ENCODE measurements around the gene GRB2.
"Not testable (repeated sequence)": the region's sequence is repeated elsewhere in the genome, so short reads cannot be mapped to it uniquely, and the experiment has no call there.

DNA sequence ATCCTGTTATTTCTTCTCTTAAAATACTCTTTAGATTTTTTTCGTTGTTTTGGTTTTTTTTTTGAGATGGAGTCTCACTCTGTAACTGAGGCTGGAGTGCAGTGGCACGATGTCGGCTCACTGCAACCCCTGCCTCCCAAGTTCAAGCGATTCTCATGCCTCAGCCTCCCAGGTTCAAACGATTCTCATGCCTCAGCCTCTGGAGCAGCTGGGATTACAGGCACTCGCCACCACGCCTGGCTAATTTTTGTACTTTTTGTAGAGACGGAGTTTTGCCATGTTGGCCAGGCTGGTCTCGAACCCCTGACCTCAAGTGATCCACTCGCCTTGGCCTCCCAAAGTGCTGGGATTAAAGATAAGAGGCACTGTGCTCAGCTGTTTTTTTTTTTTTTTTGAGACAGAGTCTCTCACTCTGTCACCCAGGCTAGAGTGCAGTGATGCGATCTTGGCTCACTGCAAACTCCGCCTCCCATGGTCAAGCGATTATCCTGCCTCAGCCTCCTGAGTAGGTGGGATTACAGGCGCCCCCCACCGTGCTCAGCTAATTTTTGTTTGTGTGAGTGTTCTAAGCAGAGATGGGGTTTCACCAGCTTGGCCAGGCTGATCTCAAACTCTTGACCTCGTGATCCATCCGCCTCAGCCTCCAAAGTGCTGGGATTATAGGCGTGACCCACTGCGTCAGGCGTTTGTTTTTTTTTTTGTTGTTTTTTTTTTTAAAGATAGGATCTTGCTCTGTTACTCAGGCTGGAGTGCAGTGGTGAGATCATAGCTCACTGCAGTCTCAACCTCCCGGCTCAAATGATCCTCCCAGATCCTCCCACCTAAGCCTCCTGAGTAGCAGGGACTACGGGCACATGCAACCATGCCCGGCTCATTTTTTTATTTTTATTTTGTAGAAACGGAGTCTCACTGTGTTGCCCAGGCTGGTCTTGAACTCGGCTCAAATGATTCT, 37.4 kb downstream of the GRB2 start:
- TF ChIP-seq, protein P1, sequence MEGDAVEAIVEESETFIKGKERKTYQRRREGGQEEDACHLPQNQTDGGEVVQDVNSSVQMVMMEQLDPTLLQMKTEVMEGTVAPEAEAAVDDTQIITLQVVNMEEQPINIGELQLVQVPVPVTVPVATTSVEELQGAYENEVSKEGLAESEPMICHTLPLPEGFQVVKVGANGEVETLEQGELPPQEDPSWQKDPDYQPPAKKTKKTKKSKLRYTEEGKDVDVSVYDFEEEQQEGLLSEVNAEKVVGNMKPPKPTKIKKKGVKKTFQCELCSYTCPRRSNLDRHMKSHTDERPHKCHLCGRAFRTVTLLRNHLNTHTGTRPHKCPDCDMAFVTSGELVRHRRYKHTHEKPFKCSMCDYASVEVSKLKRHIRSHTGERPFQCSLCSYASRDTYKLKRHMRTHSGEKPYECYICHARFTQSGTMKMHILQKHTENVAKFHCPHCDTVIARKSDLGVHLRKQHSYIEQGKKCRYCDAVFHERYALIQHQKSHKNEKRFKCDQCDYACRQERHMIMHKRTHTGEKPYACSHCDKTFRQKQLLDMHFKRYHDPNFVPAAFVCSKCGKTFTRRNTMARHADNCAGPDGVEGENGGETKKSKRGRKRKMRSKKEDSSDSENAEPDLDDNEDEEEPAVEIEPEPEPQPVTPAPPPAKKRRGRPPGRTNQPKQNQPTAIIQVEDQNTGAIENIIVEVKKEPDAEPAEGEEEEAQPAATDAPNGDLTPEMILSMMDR (conservative IDR thresholded peaks at IDR 0.05; ENCODE audit: low read depth in 2 of 2), result not testable (repeated sequence)
- not testable (repeated sequence) for TF ChIP-seq EZH2phosphoT487 (IDR thresholded peaks at IDR 0.05; ENCODE audit: unreplicated experiment); STAT1 (IDR thresholded peaks at IDR 0.05; ENCODE audit: unreplicated experiment); EZH2 (IDR thresholded peaks at IDR 0.05; ENCODE audit: low read depth, unreplicated experiment); POLR2AphosphoS5 (IDR thresholded peaks at IDR 0.05; ENCODE audit: low read depth); CREB1 (CRISPR knock-in tag; IDR thresholded peaks at IDR 0.05; ENCODE audit: low read depth); JUNB (IDR thresholded peaks at IDR 0.05; ENCODE audit: unreplicated experiment); ZNF331 (CRISPR knock-in tag; IDR thresholded peaks at IDR 0.05; ENCODE audit: low read depth); NANOG (IDR thresholded peaks at IDR 0.05; ENCODE audit: borderline replicate concordance)
- TF ChIP-seq, protein P2, sequence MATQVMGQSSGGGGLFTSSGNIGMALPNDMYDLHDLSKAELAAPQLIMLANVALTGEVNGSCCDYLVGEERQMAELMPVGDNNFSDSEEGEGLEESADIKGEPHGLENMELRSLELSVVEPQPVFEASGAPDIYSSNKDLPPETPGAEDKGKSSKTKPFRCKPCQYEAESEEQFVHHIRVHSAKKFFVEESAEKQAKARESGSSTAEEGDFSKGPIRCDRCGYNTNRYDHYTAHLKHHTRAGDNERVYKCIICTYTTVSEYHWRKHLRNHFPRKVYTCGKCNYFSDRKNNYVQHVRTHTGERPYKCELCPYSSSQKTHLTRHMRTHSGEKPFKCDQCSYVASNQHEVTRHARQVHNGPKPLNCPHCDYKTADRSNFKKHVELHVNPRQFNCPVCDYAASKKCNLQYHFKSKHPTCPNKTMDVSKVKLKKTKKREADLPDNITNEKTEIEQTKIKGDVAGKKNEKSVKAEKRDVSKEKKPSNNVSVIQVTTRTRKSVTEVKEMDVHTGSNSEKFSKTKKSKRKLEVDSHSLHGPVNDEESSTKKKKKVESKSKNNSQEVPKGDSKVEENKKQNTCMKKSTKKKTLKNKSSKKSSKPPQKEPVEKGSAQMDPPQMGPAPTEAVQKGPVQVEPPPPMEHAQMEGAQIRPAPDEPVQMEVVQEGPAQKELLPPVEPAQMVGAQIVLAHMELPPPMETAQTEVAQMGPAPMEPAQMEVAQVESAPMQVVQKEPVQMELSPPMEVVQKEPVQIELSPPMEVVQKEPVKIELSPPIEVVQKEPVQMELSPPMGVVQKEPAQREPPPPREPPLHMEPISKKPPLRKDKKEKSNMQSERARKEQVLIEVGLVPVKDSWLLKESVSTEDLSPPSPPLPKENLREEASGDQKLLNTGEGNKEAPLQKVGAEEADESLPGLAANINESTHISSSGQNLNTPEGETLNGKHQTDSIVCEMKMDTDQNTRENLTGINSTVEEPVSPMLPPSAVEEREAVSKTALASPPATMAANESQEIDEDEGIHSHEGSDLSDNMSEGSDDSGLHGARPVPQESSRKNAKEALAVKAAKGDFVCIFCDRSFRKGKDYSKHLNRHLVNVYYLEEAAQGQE (IDR thresholded peaks at IDR 0.05; ENCODE audit: unreplicated experiment), result not testable (repeated sequence)
- TF ChIP-seq, protein P3, sequence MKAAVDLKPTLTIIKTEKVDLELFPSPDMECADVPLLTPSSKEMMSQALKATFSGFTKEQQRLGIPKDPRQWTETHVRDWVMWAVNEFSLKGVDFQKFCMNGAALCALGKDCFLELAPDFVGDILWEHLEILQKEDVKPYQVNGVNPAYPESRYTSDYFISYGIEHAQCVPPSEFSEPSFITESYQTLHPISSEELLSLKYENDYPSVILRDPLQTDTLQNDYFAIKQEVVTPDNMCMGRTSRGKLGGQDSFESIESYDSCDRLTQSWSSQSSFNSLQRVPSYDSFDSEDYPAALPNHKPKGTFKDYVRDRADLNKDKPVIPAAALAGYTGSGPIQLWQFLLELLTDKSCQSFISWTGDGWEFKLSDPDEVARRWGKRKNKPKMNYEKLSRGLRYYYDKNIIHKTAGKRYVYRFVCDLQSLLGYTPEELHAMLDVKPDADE (IDR thresholded peaks at IDR 0.05), result not testable (repeated sequence)

Data from GM23338 (cell line).